ENCODE data around the gene CDKN2B-AS1. TPM values are rescaled to one million over a fixed set of nuclear protein-coding genes. Genes with fewer than 3 reads are reported as not detected.
A peak's percentile ranks its signal among the peaks of the same experiment; 100 is the strongest.

Gene CDKN2B-AS1
- polyA plus RNA-seq, 1 donor (not counting 4 experiments of a cell fraction or from before 2014, with no cell fraction given) = 1.1 TPM

- dilution Hi-C loops (cut with MboI; ENCODE audit: extremely low pct_ligation_motif_present, low sequenced_read_pairs) = loop anchor here (25.0 kb wide), 1 partner anchor 198 kb away; no protein-coding TSS in a partner anchor
- H3K9me3 ChIP-seq (ENCODE audit: control insufficient read depth, low read depth, low read length) = no peaks in the 10 kb centered on the region
- H3K36me3 ChIP-seq (ENCODE audit: control insufficient read depth in 2 of 2, extremely low read depth in 1 of 2, insufficient read depth in 2 of 2, low read length in 2 of 2) = no peaks in the 10 kb centered on the region
- no peaks in the 10 kb centered on the region for H4K20me1 ChIP-seq (ENCODE audit: control insufficient read depth, extremely low read depth, insufficient read depth, low read length)
- TF ChIP-seq CTCF (optimal IDR thresholded peaks at IDR 0.05 in 1 of 3, IDR thresholded peaks at IDR 0.05 in 1 of 3, conservative IDR thresholded peaks at IDR 0.05 in 1 of 3; ENCODE audit: extremely low read depth in 1 of 3, insufficient read depth in 2 of 3, low read length in 3 of 3) (no peak), EZH2 (IDR thresholded peaks at IDR 0.05; ENCODE audit: low read length) (no peak)
- H3K9ac ChIP-seq (ENCODE audit: control insufficient read depth, extremely low read depth, insufficient read depth, low read length) = no peak overlapping the region
- H3K9me1 ChIP-seq (ENCODE audit: control insufficient read depth, extremely low read depth, insufficient read depth, low read length) = no peaks in the 10 kb centered on the region
- peaks cover 49% of the 10 kb centered on the region for H3K4me1 ChIP-seq (ENCODE audit: control insufficient read depth, extremely low read depth, insufficient read depth, low read length)
- DNase-seq (ENCODE audit: low read depth, low spot score) = no peak
- H2AFZ ChIP-seq (ENCODE audit: control insufficient read depth, low read length) = no peak overlapping the region
- no peak overlapping the region for H3K4me2 ChIP-seq (ENCODE audit: control insufficient read depth, extremely low read depth, insufficient read depth, low read depth, low read length)
- no peaks in the 10 kb centered on the region for H3K27me3 ChIP-seq (ENCODE audit: control insufficient read depth, extremely low read depth, insufficient read depth, low read length)
- no peaks in the 10 kb centered on the region for H3K79me2 ChIP-seq (ENCODE audit: control insufficient read depth, insufficient read depth, low read length)
- FAIRE-seq = no peak
- no peak overlapping the region for H3K27ac ChIP-seq (ENCODE audit: control insufficient read depth, insufficient read depth, low read length)
- no peak overlapping the region for H3K4me3 ChIP-seq (ENCODE audit: control insufficient read depth in 2 of 3, extremely low read depth in 1 of 3, insufficient read depth in 2 of 3, low read depth in 1 of 3, low read length in 3 of 3)
Observed at GRCh38 chr9:22039258-22039657, 44.7 kb downstream of the CDKN2B-AS1 start.

GRCh38 chr9:22040760-22041159 lies 46.2 kb downstream of the CDKN2B-AS1 start:
- Histone ChIP-seq H3K4me1 (ENCODE audit: control insufficient read depth, extremely low read depth, insufficient read depth, low read length) (peaks cover 59% of the 10 kb centered on the region), H3K4me3 (ENCODE audit: control insufficient read depth in 2 of 3, extremely low read depth in 1 of 3, insufficient read depth in 2 of 3, low read depth in 1 of 3, low read length in 3 of 3) (no peak overlapping the region), H3K4me2 (ENCODE audit: control insufficient read depth, extremely low read depth, insufficient read depth, low read depth, low read length) (peak overlapping the region; percentile 65), H3K9me1 (ENCODE audit: control insufficient read depth, extremely low read depth, insufficient read depth, low read length) (no peaks in the 10 kb centered on the region), H3K27ac (ENCODE audit: control insufficient read depth, insufficient read depth, low read length) (peak overlapping the region; percentile 89), H4K20me1 (ENCODE audit: control insufficient read depth, extremely low read depth, insufficient read depth, low read length) (no peaks in the 10 kb centered on the region), H3K9ac (ENCODE audit: control insufficient read depth, extremely low read depth, insufficient read depth, low read length) (peak overlapping the region; percentile 55), H3K79me2 (ENCODE audit: control insufficient read depth, insufficient read depth, low read length) (no peaks in the 10 kb centered on the region), H3K27me3 (ENCODE audit: control insufficient read depth, extremely low read depth, insufficient read depth, low read length) (no peaks in the 10 kb centered on the region), H3K36me3 (ENCODE audit: control insufficient read depth in 2 of 2, extremely low read depth in 1 of 2, insufficient read depth in 2 of 2, low read length in 2 of 2) (no peaks in the 10 kb centered on the region), H3K9me3 (ENCODE audit: control insufficient read depth, low read depth, low read length) (no peaks in the 10 kb centered on the region), H2AFZ (ENCODE audit: control insufficient read depth, low read length) (no peak overlapping the region)
- dilution Hi-C loops (cut with MboI; ENCODE audit: extremely low pct_ligation_motif_present, low sequenced_read_pairs) = loop anchor here (25.0 kb wide), 1 partner anchor 197 kb away; no protein-coding TSS in a partner anchor
- FAIRE-seq (peak; percentile 90), DNase-seq (ENCODE audit: low read depth, low spot score) (no peak)
- TF ChIP-seq EZH2 (IDR thresholded peaks at IDR 0.05; ENCODE audit: low read length) (no peak), CTCF (optimal IDR thresholded peaks at IDR 0.05 in 1 of 3, IDR thresholded peaks at IDR 0.05 in 1 of 3, conservative IDR thresholded peaks at IDR 0.05 in 1 of 3; ENCODE audit: extremely low read depth in 1 of 3, insufficient read depth in 2 of 3, low read length in 3 of 3) (no peak)

Measured in keratinocyte (primary cell).